HepG2 (cell line): ENCODE results near the gene CACNA1F. TPM values are rescaled to one million over a fixed set of nuclear protein-coding genes. Genes with fewer than 3 reads are reported as not detected.

ENCODE experiments used
- CCAR2 ChIP-seq: fragments of 200-400 bp; formaldehyde crosslinking; optimal IDR thresholded peaks from 2 replicates; pipeline ENCODE3; 2018; ENCODE audit warnings: low read depth, mild to moderate bottlenecking, low read length, moderate library complexity
- ELF4 ChIP-seq: sonication (generic); formaldehyde crosslinking; IDR thresholded peaks from 2 replicates; pipeline ENCODE4 v1.5.0; 2020; ENCODE audit warnings: missing genetic modification reagents, mild to moderate bottlenecking, moderate library complexity, borderline replicate concordance
- HNRNPL ChIP-seq: fragments of 200-400 bp; formaldehyde crosslinking; IDR thresholded peaks from 2 replicates; pipeline ENCODE4 v1.6.1; 2017; ENCODE audit warnings: mild to moderate bottlenecking, low read depth, low read length
- KLF15 ChIP-seq: sonication (generic); formaldehyde crosslinking; IDR thresholded peaks from 2 replicates; pipeline ENCODE4 v1.8.1; 2023; ENCODE audit warnings: borderline replicate concordance, mild to moderate bottlenecking, inconsistent platforms, missing genetic modification reagents, mixed read lengths
- MAFG ChIP-seq: sonication (generic); formaldehyde crosslinking; IDR thresholded peaks from 2 replicates; pipeline ENCODE4 v1.5.1; 2020; ENCODE audit warnings: mild to moderate bottlenecking, missing genetic modification reagents
- MIER3 ChIP-seq: IDR thresholded peaks from 2 replicates; pipeline ENCODE4 v1.6.1; 2016; ENCODE audit warnings: missing compliant biosample characterization, borderline replicate concordance
- MTA1 ChIP-seq: sonication (generic); formaldehyde crosslinking; IDR thresholded peaks from 2 replicates; pipeline ENCODE4 v1.4.0; 2020; ENCODE audit warnings: missing genetic modification reagents, mild to moderate bottlenecking, borderline replicate concordance
- NFKBIZ ChIP-seq: IDR thresholded peaks from 2 replicates; pipeline ENCODE4 v1.6.1; 2018; ENCODE audit warnings: missing genetic modification reagents, missing compliant biosample characterization
- NR2C2 ChIP-seq: sonication (generic); formaldehyde crosslinking; IDR thresholded peaks from 2 replicates; pipeline ENCODE4 v1.4.0; 2020; ENCODE audit warnings: missing genetic modification reagents, mild to moderate bottlenecking, moderate library complexity, borderline replicate concordance
- PTBP1 ChIP-seq: fragments of 200-400 bp; formaldehyde crosslinking; IDR thresholded peaks from 2 replicates; pipeline ENCODE4 v1.6.1; 2018; ENCODE audit warnings: low read length, low read depth; ENCODE audit not compliant: poor library complexity, severe bottlenecking
- SNAPC2 ChIP-seq: sonication (generic); formaldehyde crosslinking; IDR thresholded peaks from 2 replicates; pipeline ENCODE4 v1.8.1; 2022; ENCODE audit warnings: mild to moderate bottlenecking, missing genetic modification reagents
- SOX5 ChIP-seq: IDR thresholded peaks from 2 replicates; pipeline ENCODE4 v1.6.1; 2016; ENCODE audit warnings: borderline replicate concordance
- ZNF350 ChIP-seq: sonication (generic); formaldehyde crosslinking; IDR thresholded peaks from 2 replicates; pipeline ENCODE4 v1.4.0; 2020; ENCODE audit warnings: mild to moderate bottlenecking, low read depth, missing genetic modification reagents, borderline replicate concordance
- ZNF430 ChIP-seq: sonication (generic); formaldehyde crosslinking; IDR thresholded peaks from 2 replicates; pipeline ENCODE4 v1.9.0; 2021; ENCODE audit warnings: mild to moderate bottlenecking, missing genetic modification reagents
- ZNF619 ChIP-seq: sonication (generic); formaldehyde crosslinking; IDR thresholded peaks from 2 replicates; pipeline ENCODE4 v1.4.0; 2020; ENCODE audit warnings: mild to moderate bottlenecking, missing genetic modification reagents
- ZNF83 ChIP-seq: sonication (generic); formaldehyde crosslinking; IDR thresholded peaks from 2 replicates; pipeline ENCODE4 v1.4.0; 2020; ENCODE audit warnings: missing genetic modification reagents, mild to moderate bottlenecking, borderline replicate concordance
- polyA plus RNA-seq, 8 experiments: library from polyadenylated mRNA; depleted of rRNA in 3 of 8; stranded (reverse) in 7 of 8; unstranded in 1 of 8; fragments of >200 nt; fragmentation: Illumina TruSeq in 4 of 8; extraction: Trizol in 4 of 8; gene quantifications; 2 replicates each; pipeline versions ENCODE4 v1.2.1 to v1.2.3, GENCODE V29; 2011 to 2016; ENCODE audit warnings: low read depth in 4 of 8, missing spikeins in 1 of 8, mixed read lengths in 1 of 8; ENCODE audit not compliant: insufficient read depth in 1 of 8
- total RNA-seq, 5 experiments: library from RNA; depleted of rRNA; stranded (reverse); fragments of >200 nt; fragmentation: Illumina TruSeq; extraction: Trizol; gene quantifications; 2 replicates each; pipeline ENCODE4 v1.2.3, GENCODE V29; 2016; ENCODE audit warnings: low read depth in 1 of 5
- TF ChIP-seq, protein P1 (sequence below): sonication (generic); formaldehyde crosslinking; IDR thresholded peaks from 2 replicates; pipeline ENCODE4 v1.8.1; 2023; ENCODE audit warnings: mild to moderate bottlenecking, missing genetic modification reagents
- TF ChIP-seq, protein P2 (sequence below): IDR thresholded peaks from 2 replicates; pipeline ENCODE4 v1.6.1; 2018; ENCODE audit warnings: missing genetic modification reagents, mild to moderate bottlenecking, missing compliant biosample characterization
- TF ChIP-seq, protein P3 (sequence below): IDR thresholded peaks from 2 replicates; pipeline ENCODE4 v1.6.1; 2016; ENCODE audit warnings: low read depth, control low read depth
- TF ChIP-seq, protein P4 (sequence below): sonication (generic); formaldehyde crosslinking; IDR thresholded peaks from 2 replicates; pipeline ENCODE4 v1.8.0; 2022; ENCODE audit warnings: missing genetic modification reagents, mild to moderate bottlenecking, moderate library complexity, borderline replicate concordance
- TF ChIP-seq, protein P5 (sequence below): sonication (generic); formaldehyde crosslinking; IDR thresholded peaks from 2 replicates; pipeline ENCODE4 v1.4.0; 2020; ENCODE audit warnings: missing genetic modification reagents

CACNA1F gene
- total and polyA plus RNA-seq, 2 of the 13 experiments (the other 11 are each of a cell fraction or from before 2014, with no cell fraction given): 0.03 TPM; not detected in 1

DNA sequence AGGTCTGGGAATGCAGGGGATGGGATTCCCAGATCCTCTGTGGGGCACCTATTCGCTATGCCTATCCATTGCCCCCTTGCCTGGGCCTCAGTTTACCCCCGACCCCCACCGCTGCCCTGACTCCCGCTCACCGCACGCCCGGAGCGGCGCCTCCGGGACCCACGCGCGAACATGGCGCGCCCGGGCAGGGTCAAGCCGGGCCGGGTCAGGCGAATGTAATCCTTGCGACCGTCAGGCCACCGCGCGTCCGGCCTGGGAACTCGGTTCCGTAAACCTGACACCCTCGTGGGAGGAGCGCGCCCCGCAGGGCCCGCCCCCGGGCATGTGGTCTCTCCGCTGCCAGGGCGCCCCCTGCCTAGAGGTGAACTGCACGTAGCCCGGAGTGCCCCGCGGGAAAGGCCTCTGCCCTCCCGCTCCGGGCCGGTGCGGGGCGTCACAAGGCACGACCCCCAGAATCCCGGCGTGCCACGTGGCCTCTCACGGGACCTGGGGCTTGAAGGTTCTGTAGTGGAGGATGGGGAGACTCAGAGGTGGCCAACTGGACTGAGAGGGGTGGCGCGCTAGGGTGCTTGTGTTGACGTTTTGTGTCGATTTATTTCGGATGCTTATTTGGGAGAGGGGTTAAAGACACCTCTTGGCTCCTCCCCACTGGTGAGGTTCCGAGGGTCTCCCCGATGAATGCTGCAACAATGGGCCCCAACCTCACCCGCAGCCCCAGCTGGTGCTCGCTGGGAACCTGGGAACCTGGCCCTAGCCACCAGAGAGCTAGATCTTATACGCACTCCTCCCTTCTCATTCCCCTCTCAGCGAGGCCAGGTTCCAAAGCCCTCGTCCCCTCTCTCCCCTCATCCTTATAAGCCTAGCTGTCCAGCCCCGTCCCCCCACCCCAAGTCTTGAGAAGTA is 46.8 kb downstream of the CACNA1F start, which contains the start of gene PRICKLE3 (continued):
- TF ChIP-seq CCAR2: no peak
- TF ChIP-seq NFKBIZ (CRISPR knock-in tag): no peak
- TF ChIP-seq, protein P1, sequence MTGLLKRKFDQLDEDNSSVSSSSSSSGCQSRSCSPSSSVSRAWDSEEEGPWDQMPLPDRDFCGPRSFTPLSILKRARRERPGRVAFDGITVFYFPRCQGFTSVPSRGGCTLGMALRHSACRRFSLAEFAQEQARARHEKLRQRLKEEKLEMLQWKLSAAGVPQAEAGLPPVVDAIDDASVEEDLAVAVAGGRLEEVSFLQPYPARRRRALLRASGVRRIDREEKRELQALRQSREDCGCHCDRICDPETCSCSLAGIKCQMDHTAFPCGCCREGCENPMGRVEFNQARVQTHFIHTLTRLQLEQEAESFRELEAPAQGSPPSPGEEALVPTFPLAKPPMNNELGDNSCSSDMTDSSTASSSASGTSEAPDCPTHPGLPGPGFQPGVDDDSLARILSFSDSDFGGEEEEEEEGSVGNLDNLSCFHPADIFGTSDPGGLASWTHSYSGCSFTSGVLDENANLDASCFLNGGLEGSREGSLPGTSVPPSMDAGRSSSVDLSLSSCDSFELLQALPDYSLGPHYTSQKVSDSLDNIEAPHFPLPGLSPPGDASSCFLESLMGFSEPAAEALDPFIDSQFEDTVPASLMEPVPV (CRISPR knock-in tag): 0 out of 2 replicates have a peak, but pooled peaks have one; percentile 48
- no peak for TF ChIP-seq MIER3 (CRISPR knock-in tag)
- TF ChIP-seq, protein P2, sequence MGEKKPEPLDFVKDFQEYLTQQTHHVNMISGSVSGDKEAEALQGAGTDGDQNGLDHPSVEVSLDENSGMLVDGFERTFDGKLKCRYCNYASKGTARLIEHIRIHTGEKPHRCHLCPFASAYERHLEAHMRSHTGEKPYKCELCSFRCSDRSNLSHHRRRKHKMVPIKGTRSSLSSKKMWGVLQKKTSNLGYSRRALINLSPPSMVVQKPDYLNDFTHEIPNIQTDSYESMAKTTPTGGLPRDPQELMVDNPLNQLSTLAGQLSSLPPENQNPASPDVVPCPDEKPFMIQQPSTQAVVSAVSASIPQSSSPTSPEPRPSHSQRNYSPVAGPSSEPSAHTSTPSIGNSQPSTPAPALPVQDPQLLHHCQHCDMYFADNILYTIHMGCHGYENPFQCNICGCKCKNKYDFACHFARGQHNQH: no peak
- no peak for TF ChIP-seq ZNF619 (CRISPR knock-in tag)
- 0 out of 2 replicates have a peak, but pooled peaks have one; percentile 26 for TF ChIP-seq ZNF430 (CRISPR knock-in tag)
- no peak; the same call in 1 of the 2 replicates for TF ChIP-seq MTA1 (CRISPR knock-in tag)
- no peak for TF ChIP-seq ZNF83
- no peak for TF ChIP-seq MAFG
- TF ChIP-seq NR2C2 (CRISPR knock-in tag): peak; percentile 37; the same call in 1 of the 2 replicates
- TF ChIP-seq ELF4 (CRISPR knock-in tag): no peak
- TF ChIP-seq PTBP1: no peak
- TF ChIP-seq HNRNPL: peak; percentile 93
- no peak for TF ChIP-seq KLF15
- peak; percentile 16; the same call in 1 of the 2 replicates for TF ChIP-seq SOX5 (CRISPR knock-in tag)
- no peak for TF ChIP-seq SNAPC2 (CRISPR knock-in tag)
- TF ChIP-seq, protein P3, sequence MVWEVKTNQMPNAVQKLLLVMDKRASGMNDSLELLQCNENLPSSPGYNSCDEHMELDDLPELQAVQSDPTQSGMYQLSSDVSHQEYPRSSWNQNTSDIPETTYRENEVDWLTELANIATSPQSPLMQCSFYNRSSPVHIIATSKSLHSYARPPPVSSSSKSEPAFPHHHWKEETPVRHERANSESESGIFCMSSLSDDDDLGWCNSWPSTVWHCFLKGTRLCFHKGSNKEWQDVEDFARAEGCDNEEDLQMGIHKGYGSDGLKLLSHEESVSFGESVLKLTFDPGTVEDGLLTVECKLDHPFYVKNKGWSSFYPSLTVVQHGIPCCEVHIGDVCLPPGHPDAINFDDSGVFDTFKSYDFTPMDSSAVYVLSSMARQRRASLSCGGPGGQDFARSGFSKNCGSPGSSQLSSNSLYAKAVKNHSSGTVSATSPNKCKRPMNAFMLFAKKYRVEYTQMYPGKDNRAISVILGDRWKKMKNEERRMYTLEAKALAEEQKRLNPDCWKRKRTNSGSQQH (CRISPR knock-in tag): no peak
- no peak for TF ChIP-seq ZNF350 (CRISPR knock-in tag)
- TF ChIP-seq, protein P4, sequence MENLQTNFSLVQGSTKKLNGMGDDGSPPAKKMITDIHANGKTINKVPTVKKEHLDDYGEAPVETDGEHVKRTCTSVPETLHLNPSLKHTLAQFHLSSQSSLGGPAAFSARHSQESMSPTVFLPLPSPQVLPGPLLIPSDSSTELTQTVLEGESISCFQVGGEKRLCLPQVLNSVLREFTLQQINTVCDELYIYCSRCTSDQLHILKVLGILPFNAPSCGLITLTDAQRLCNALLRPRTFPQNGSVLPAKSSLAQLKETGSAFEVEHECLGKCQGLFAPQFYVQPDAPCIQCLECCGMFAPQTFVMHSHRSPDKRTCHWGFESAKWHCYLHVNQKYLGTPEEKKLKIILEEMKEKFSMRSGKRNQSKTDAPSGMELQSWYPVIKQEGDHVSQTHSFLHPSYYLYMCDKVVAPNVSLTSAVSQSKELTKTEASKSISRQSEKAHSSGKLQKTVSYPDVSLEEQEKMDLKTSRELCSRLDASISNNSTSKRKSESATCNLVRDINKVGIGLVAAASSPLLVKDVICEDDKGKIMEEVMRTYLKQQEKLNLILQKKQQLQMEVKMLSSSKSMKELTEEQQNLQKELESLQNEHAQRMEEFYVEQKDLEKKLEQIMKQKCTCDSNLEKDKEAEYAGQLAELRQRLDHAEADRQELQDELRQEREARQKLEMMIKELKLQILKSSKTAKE: no peak
- TF ChIP-seq, protein P5, sequence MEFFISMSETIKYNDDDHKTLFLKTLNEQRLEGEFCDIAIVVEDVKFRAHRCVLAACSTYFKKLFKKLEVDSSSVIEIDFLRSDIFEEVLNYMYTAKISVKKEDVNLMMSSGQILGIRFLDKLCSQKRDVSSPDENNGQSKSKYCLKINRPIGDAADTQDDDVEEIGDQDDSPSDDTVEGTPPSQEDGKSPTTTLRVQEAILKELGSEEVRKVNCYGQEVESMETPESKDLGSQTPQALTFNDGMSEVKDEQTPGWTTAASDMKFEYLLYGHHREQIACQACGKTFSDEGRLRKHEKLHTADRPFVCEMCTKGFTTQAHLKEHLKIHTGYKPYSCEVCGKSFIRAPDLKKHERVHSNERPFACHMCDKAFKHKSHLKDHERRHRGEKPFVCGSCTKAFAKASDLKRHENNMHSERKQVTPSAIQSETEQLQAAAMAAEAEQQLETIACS (CRISPR knock-in tag): no peak
